ENCODE measurements around the gene TLR3.
"Not testable (repeated sequence)": the region's sequence is repeated elsewhere in the genome, so short reads cannot be mapped to it uniquely, and the experiment has no call there.

DNA sequence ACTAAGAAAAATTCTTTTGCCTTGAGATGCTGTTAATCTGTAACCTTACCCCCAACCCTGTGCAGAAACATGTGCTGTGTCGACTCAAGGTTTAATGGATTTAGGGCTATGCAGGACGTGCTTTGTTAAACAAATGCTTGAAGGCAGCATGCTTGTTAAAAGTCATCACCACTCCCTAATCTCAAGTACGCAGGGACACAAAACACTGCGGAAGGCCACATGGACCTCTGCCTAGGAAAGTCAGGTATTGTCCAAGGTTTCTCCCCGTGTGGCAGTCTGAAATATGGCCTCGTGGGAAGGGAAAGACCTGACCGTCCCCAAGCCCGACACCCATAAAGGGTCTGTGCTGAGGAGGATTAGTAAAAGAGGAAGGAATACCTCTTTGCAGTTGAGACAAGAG, 18.8 kb upstream of the TLR3 start:
- not testable (repeated sequence) for TF ChIP-seq ZNF830 (tag by site-specific recombination; IDR thresholded peaks at IDR 0.05; ENCODE audit: low read depth); CTCF (tag by site-specific recombination; IDR thresholded peaks at IDR 0.05); ZNF362 (tag by site-specific recombination; IDR thresholded peaks at IDR 0.05); KLF16 (tag by site-specific recombination; IDR thresholded peaks at IDR 0.05); ZEB2 (tag by site-specific recombination; IDR thresholded peaks at IDR 0.05); ZNF155 (tag by site-specific recombination; IDR thresholded peaks at IDR 0.05); ZNF2 (tag by site-specific recombination; IDR thresholded peaks at IDR 0.05); ZNF302 (tag by site-specific recombination; IDR thresholded peaks at IDR 0.05; ENCODE audit: low read depth)
- TF ChIP-seq, protein P1, sequence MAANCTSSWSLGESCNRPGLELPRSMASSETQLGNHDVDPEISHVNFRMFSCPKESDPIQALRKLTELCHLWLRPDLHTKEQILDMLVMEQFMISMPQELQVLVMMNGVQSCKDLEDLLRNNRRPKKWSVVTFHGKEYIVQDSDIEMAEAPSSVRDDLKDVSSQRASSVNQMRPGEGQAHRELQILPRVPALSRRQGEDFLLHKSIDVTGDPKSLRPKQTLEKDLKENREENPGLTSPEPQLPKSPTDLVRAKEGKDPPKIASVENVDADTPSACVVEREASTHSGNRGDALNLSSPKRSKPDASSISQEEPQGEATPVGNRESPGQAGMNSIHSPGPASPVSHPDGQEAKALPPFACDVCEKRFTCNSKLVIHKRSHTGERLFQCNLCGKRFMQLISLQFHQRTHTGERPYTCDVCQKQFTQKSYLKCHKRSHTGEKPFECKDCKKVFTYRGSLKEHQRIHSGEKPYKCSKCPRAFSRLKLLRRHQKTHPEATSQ (tag by site-specific recombination; IDR thresholded peaks at IDR 0.05) = not testable (repeated sequence)
- TF ChIP-seq, protein P2, sequence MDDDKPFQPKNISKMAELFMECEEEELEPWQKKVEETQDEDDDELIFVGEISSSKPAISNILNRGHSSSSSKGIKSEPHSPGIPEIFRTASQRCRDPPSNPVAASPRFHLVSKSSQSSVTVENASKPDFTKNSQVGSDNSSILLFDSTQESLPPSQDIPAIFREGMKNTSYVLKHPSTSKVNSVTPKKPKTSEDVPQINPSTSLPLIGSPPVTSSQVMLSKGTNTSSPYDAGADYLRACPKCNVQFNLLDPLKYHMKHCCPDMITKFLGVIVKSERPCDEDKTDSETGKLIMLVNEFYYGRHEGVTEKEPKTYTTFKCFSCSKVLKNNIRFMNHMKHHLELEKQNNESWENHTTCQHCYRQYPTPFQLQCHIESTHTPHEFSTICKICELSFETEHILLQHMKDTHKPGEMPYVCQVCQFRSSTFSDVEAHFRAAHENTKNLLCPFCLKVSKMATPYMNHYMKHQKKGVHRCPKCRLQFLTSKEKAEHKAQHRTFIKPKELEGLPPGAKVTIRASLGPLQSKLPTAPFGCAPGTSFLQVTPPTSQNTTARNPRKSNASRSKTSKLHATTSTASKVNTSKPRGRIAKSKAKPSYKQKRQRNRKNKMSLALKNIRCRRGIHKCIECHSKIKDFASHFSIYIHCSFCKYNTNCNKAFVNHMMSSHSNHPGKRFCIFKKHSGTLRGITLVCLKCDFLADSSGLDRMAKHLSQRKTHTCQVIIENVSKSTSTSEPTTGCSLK (tag by site-specific recombination; IDR thresholded peaks at IDR 0.05) = not testable (repeated sequence)
- TF ChIP-seq, protein P3, sequence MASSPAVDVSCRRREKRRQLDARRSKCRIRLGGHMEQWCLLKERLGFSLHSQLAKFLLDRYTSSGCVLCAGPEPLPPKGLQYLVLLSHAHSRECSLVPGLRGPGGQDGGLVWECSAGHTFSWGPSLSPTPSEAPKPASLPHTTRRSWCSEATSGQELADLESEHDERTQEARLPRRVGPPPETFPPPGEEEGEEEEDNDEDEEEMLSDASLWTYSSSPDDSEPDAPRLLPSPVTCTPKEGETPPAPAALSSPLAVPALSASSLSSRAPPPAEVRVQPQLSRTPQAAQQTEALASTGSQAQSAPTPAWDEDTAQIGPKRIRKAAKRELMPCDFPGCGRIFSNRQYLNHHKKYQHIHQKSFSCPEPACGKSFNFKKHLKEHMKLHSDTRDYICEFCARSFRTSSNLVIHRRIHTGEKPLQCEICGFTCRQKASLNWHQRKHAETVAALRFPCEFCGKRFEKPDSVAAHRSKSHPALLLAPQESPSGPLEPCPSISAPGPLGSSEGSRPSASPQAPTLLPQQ (tag by site-specific recombination; IDR thresholded peaks at IDR 0.05) = not testable (repeated sequence)
